Stimulated activated CD4-positive, alpha-beta T cell treated with anti-CD3 and anti-CD28 coated beads, Interleukin-1b, Interleukin-23, amount 100 ng/mL, for 1 hour (primary cell): ENCODE data around the gene BSDC1.
"Not testable (repeated sequence)": the region's sequence is repeated elsewhere in the genome, so short reads cannot be mapped to it uniquely, and the experiment has no call there.

ENCODE experiments used
- DNase-seq, 2 donors: peaks; one replicate each; pipeline ENCODE4 v3.0.0-alpha.2; 2020; ENCODE audit warnings: low read depth in 2 of 2

BSDC1 gene, protein sequence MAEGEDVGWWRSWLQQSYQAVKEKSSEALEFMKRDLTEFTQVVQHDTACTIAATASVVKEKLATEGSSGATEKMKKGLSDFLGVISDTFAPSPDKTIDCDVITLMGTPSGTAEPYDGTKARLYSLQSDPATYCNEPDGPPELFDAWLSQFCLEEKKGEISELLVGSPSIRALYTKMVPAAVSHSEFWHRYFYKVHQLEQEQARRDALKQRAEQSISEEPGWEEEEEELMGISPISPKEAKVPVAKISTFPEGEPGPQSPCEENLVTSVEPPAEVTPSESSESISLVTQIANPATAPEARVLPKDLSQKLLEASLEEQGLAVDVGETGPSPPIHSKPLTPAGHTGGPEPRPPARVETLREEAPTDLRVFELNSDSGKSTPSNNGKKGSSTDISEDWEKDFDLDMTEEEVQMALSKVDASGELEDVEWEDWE

DNA sequence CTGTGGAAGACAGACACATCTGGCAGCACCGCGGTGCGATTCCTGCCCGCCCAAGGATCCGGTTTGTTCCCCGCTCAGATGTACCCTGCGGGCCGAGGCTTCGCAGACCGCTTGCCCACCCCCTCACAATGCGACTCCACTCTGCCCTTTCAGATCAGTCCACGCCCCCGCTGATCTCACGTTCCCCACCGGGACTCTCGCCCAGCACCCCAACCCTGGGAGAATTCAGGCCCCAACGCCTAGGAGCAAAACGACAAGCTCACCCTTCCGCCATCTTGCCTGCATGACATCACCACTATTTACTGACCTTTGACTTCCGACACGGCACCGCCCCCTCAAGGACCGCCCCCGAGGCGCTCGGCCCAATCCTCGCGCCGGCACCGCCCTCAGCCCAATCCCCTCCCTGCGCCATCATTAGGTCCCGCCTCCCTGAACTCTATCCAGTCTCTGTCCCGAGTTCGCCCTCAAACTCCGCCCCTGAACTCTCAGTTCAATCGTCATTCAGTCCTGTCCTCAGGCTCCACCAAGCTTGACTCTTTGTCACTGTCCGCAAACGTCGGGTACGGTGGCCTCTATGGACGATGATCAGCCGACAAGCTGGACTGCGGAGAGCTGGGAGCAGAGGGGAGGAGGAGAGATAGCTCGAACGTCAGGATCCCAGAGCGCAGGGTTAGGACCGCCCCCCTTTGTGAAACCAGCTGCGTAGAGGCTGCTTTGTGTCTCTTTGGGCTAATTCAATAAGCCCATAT is at the start of gene BSDC1:
BSDC1 (minus strand) TSS at position 301 of the 749 bp plus-strand sequence; CDS start at position 274, 27 bp downstream.
- DNase-seq: peak; percentile 95 to 96

DNA sequence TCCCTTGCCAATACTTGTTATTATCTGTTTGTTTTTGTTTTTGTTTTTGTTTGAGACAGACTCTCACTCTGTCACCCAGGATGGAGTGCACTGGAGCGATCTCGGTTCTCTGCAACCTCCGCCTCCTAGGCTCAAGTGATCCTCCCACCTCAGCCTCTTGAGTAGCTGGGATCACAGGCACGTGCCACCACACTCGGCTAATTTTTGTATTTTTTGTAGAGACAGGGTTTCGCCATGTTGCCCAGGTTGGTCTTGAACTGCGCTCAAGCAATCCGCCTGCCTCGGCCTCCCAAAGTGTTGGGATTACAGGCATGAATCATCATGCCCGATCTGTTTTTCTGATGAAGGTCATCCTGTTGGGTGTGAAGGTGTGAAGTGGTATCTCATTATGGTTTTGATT is 47.2 kb upstream of the BSDC1 start:
- DNase-seq: not testable (repeated sequence)

DNA sequence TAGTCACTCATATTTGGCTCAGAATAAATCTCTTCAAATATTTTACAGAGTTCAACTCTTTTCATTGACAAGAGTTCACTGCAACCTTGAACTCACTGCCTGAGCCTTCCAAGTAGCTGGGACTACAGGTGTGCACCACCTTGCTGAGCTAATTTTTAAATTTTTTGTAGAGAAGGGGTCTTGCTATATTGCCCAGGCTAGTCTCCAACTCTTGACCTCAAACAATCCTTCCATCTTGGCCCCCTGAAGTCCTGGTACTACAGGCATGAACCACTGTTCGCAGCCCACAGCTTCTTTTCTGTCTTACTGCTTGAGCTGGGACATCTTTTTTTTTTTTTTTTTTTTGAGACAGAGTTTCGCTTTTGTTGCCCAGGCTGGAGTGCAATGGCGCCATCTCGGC is 44.5 kb upstream of the BSDC1 start:
- DNase-seq: not testable (repeated sequence)

DNA sequence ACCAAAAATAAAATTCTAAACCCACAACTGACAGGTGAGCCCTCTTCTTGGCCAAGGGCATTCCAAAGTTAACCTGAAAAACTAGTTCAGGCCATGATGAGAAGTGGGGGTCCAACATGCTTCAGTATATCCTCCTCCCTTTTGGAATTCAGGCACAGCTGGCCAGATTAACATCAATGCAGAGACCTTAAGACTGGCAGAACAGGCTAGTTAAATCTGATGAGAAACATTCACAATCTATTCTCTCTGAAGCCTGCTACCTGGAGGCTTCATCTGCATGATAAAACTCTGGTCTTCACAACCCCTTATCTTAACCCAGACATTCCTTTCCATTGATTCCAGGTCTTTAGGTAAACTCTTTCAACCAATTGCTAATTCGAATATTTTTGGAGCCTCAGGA is 43.9 kb upstream of the BSDC1 start:
- no peak for DNase-seq

DNA sequence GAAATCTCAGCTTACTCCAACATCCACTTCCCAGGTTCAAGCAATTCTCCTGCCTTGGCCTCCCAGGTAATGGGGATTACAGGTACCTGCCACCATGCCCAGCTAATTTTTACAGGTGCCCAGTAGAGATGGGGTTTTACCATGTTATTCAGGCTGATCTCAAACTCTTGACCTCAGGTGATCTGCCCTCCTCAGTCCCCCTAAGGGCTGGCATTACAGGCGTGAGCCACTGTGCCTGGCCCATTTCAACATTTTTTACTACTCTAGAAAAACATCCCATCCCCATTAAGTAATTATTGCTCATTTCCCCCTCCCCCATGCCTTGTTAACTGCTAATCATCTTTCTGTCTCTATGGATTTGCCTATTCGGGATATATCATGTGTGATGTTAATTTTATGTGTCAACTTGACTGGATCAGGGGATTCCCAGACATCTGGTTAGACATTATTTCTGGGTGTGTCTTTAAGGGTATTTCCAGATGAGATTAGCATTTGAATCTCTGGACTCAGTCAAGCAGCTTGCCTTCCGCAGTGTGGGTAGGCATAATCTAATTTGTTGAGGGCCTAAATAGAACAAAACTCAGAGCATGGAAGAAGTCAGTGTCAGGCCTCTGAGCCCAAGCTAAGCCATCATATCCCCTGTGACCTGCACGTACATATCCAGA is 37.6 kb upstream of the BSDC1 start:
- no peak for DNase-seq

DNA sequence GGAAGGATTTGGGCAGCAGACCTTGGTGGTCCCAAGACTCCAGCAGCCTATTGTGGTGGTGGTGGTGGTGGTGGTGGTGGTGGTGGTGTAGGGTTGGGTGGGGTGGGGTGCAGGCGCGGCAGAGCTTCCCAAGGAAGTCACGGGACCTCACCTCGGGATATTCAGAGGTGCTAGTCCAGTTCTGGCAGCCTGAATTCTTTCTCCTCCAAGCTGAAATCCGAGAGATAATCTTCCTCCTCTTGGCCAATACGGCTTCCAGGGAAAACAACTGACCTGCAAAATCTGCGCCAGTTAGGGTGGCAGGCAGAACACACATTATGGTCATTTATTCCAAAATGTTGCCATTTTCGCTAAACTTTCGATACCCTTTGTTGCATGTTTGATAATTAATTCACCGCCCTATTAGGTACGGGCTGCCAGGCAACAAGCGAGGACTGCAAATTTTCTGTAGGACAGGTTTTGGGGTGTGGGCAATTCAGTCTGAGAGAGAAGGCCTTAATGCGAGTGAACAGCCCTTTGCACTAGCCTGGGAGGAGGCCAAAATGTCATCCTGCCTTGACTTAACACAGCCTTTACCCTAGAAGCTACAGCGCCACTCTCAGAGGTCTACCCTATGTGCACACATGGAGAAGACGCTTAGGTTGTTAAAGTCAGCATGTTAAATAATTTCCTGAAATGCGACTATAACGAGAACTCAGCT is 33.2 kb upstream of the BSDC1 start:
- DNase-seq: no peak

DNA sequence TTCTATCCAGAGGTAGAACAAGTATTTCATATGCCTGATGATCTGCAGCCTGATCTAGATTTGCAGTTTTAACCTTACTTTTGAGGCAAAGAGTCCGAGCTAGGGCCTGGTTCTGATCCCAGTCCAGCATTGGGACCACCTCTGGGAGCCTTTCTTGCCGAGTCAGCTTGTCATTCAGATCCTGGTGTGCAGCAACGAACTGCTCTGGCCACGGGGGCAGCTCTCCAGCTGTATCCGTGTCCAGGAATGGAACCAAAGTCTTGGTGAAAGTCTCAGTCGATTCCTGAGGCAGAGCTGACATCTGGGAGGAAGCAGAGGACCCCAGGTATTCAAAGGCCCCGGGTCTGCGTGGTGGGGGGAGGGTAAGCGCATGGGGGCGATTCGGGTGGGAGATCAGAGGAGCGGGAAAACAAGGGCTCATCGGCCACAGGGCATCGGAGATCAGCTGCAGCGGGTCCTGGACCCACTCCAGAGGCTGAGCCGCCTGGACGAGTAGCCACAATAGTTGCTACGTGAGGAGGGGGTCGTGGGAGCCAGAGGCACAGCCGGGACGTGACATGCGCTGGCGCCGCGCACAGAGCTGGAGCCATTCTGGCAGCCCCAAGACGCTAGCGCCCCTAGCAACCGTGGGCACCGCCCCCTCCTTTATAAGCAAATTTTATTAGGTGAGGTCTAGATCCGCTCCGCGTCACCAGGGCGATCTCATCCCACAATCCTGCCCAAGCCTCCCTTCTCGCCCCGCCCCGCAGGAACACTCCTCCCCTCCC is 32.4 kb upstream of the BSDC1 start:
- DNase-seq: no peak

DNA sequence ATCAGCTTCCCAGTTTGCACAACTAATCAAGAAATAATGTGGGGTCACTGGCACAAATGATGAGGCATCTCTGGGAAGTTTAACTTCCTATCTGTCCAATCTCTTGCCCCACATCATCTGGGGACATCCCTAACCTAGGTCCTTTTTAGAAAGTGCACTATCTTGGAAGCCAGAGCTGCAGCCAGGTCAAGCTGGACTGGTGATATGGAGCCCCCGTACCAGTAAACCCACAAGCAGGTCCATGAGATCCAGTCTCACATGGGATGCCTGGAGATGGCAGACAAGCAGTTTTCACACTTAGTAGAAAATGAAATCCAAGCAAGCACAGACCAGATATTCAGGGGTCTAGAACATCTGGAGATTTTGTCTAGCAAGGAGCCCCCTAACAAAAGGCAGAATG is 27.5 kb upstream of the BSDC1 start:
- DNase-seq: no peak

DNA sequence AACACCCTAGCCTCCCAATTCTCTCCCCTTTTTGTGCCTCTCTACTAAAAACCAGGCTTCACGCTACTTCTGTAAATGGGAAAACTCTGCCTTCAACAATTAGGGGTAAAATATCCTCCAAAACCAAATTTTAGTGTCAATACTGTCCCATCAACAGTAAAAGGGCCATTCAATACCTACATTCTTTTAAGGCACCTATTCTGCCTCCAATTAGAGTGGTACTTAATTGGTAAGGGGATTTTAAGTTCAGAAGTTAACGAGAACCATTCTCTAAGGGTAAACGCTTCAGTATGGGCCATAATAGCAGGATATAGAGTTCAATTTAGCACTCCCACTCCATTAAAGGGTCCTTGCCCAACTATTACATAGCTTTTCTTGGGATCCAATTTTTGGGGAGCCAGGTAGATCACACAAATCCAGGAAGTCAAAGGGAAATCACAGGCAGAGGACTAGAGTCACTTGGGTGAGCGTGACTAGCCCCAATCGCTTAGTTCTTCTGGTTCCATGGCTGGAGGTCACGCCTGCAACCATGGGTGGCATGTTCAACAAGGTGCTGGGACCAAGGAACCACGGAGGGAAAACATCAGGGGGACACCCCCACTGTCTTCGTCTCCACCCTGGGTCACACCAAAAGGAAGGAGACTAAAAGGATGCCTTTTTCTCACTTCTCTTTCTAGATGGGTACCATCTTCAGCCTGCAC is 20.1 kb upstream of the BSDC1 start:
- DNase-seq: no peak

DNA sequence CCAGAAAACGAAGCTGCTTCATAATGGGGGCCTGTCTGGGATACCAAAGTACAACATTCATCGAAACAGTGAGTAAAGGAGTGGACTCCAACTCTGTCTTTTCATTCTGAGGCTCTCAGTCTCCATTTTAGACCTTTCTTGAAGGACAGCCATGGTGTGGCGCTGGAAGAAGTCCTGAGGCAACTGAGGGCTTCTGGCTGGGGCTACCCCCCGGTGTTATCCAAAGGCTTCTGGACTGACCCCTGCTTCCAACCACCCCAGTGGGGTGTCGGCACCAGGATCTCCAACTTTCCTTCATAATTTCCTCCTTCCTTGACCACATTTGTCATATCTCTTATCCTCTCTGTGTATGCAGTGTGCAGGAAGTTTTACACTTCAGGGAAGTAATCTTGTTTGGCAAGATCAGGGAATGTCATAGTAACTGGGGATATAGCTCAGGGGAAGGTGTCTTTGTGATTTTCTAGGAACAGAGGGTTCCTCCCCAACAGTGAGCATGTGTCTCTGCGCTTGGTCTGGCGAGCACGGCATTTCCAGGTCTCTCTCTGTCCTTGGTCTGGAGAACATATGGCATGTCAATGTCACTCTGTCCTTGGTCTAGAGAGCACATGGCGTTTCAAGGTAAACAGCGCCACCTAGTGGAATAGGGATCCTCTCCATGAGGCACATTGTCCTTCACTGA is 19.4 kb upstream of the BSDC1 start:
- DNase-seq: peak; percentile 36 to 64

DNA sequence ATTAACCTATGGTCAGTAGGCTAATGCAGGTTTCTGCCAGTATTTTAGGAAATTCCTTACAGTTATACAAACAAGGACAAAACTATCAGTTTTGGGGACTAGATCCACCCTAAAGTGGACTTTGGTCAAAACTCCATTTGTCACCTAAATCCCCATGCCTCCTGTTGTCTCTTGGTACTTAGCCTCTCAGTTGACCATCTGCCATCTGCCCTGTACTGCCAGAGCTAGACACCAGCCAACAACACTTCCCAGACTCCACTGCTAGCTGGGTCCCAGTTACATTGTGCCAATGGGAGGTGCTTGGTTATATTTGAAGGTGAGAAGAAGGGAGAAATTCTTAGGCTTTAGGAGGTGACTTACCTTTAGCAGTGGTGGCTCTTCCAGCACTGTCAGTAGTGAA is 17.0 kb upstream of the BSDC1 start:
- no peak for DNase-seq

DNA sequence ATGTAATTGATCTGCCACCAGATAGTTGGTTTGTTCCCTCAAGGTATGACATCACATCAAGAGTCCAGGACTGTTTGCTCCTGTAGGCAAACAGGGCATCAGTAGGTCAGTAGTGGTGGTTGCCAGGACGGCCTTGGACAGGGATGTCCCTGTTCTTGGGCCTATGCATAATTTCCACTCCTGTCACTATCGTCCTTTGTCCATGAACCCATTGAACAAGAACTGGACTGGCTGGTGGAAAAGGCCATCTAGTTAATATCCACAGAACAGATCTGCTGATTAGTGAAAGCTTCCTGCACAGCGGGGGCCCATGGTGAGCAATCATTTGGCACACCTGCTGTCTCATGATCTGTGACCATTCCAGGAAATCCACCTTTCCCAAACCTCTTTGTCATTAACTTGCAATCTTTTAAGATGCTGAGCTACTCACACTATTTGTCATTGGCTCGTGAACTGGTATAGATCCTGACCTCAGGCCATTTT is 12.4 kb upstream of the BSDC1 start:
- no peak for DNase-seq

DNA sequence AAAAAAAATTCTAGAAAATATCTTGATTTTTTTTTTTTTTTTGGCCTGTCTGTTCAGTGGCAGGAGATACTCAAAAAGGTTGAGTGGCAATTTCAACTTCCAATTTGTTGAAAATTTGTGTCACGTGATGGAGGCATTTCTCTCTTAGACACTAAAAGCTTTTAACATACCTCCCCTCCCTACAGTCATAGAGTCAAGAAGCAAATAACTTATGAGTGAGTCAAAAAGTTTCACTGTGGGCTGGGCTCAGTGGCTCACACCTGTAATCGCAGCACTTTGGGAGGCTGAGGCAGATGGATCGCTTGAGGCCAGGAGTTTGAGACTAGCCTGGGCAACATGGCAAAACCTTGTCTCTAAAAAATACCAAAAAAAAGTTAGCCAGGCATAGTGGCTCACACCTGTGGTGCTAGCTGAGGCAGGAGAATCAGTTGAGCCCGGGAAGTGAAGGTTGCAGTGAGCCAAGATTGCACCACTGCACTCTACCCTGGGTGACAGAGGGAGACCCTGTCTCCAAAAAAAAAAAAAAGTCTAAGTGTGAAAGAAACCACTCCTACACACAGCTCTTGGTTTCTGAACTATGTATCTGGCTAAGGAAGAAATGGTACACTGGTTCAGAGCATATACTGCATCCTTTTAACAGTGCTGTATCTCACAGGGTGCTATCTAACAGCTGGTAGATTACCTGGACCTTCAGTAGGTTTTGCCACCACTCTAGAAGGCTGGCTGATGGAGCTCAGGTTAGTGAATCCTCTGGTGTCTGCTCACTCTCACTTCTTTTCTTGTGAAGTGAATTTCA is 11.6 kb upstream of the BSDC1 start:
- no peak for DNase-seq

DNA sequence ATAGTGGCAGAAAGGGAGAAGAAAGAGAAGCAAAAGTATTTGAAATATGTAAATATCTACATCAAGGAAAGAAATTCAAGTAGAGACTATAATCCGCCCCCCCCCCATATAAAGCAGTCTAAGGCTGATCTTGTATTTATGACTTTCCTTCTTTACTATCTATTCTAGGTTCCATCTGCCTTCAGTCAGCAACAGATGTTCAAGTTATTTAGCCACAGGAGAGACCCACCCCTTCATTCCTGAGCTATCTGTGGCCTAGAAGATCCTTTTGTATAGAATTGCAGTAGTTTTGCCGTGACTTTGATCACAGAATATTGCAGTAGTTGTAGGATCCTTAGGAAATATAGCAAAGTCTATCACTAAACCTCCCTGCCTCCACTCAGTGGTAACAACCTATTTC is 10.7 kb upstream of the BSDC1 start:
- no peak for DNase-seq

DNA sequence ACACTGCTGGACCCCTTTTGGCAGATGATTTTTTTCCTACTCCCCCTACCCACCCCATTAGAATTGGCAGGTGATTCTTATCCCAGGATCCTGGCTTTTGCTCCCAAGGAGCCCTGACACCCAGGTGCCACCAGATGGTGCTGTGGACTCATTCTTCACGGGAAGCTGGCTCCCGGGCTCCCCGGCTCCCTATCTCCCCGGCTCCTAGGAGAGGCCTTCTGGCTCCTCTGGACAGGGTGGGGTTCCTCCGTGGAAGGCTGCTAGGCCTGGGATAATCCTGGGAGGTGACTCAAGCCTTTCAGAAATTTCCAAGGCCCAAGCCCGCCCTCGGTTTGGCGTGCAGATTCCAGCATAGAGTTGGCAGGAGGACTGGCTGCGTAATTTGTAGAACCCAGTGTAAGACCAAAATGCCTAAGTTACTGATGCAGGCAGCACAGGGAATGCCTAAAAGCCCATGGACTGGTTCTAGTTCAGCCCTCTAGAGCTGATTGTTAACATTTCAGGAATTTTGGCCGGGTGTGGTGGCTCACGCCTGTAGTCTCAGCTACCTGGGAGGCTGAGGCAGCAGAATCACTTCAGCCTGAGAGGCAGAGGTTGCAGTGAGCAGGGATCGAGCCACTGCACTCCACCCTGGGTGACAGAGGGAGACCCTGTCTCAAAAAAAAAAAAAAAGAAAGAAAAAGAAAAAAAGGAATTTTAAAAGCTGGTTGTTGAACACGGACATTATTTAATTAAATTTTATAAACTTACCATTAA is 6.8 kb upstream of the BSDC1 start:
- DNase-seq: peak; percentile 12 to 32

DNA sequence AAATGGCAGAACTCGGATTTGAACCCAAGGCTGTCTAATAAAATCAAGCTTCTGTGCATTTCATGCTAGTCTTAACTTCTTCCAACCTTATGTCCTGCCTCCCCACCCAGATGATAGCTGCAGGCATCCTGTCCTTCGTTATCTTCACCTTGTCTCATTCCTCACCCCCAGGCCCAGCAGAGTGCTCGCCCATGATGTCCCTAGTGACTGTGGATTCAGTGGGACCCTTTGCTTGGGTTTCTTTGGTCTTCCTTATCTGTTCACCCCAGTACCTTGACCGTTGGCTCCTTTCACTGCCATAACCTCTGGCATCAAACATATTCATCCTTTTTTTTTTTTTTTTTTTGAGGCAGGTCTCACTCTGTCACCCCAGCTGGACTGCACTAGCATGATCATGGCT is 5.6 kb upstream of the BSDC1 start:
- no peak for DNase-seq

DNA sequence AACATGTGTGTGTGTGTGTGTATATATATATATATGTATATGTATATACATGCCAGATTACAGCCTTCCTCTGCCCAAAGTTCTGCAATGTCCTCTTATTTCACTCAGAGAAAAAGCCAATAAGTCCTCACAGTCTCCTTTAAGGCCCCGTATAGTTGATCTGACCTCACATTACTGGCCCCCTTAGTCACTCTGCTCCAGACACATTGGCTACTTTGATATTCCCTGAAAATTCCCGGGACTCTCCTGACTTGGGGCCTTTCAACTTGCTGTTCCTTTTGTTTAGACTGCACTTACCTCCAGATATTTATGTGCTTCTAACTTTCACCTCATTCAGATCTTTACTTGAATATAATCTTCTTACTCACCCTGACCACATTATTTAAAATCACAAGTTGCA is 4.2 kb upstream of the BSDC1 start:
- DNase-seq: no peak

DNA sequence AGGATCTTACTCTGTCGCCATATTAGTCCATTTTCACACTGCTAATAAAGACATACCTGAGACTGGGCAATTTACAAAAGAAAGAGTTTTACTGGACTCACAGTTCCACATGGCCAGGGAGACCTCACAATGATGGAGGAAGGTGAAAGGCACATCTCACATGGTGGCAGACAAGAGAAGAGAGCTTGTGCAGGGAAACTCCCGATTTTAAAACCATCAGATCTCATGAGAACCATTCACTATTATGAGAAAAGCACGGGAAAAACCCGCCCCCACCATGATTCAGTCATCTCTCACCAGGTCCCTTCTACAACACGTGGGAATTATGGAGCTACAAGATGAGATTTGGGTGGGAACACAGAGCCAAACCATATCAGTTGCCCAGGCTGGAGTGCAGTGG is 2.3 kb upstream of the BSDC1 start:
- DNase-seq: not testable (repeated sequence)
